Activated CD8-positive, alpha-beta memory T cell treated with anti-CD3 and anti-CD28 coated beads, Interleukin-2, amount 50 U/mL, for 48 hours (primary cell): ENCODE results near the gene MDP1.
A peak's percentile ranks its signal among the peaks of the same experiment; 100 is the strongest.

Experiments used
- DNase-seq: peaks from one replicate; pipeline ENCODE4 v3.0.0-alpha.2; 2020

The MDP1 gene

DNA sequence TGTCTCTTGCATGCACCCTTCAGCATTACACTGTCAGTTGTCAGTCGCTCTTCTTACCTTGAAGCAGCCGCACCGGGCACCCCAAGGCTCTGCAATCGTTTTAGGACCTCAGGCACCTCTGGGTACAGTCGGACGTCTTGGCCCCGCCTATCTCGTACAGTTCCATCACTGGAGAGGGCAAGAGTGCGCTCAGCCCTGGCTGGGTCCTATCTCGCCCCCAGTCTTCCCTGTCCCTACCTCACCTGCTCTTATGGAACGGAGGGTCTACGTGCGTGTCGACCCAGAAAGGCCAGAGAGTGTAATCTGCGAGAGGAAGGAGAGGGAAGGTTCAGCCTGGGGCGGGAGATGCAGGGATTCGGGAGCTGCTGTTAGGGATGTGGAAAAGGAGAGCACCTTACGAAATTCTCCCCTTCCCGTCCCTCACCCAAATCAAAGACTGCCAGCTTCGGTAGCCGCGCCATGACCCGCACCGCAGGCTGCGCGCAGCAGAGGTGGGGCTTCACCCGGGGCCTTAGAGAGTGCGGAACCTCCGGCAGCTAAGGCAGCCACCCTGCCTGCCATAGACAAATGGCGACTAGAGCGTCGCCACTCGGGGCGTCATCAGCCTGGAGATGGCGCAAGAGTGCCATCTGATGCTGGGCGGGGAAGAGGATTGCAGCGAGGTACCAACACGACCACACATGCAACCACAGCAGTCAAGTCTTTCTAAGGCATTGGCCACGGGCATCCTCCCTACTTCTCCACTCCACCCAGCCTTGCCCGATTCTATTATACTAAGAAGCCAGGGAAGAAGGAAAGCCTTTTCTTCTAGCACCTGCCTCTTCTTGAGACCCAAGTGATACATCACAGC, at the start of gene MDP1:
Gene MDP1 (minus strand): TSS at position 572 of the 850 bp plus-strand sequence. CDS start 111 bp downstream, at position 461.
- DNase-seq, result peak; percentile 89

- DNase-seq, result no peak
These were observed 48.4 kb upstream of the MDP1 start for GRCh38 chr14:24264298-24264697.

GRCh38 chr14:24263848-24264247, 48.0 kb upstream of the MDP1 start:
- no peak for DNase-seq

DNA sequence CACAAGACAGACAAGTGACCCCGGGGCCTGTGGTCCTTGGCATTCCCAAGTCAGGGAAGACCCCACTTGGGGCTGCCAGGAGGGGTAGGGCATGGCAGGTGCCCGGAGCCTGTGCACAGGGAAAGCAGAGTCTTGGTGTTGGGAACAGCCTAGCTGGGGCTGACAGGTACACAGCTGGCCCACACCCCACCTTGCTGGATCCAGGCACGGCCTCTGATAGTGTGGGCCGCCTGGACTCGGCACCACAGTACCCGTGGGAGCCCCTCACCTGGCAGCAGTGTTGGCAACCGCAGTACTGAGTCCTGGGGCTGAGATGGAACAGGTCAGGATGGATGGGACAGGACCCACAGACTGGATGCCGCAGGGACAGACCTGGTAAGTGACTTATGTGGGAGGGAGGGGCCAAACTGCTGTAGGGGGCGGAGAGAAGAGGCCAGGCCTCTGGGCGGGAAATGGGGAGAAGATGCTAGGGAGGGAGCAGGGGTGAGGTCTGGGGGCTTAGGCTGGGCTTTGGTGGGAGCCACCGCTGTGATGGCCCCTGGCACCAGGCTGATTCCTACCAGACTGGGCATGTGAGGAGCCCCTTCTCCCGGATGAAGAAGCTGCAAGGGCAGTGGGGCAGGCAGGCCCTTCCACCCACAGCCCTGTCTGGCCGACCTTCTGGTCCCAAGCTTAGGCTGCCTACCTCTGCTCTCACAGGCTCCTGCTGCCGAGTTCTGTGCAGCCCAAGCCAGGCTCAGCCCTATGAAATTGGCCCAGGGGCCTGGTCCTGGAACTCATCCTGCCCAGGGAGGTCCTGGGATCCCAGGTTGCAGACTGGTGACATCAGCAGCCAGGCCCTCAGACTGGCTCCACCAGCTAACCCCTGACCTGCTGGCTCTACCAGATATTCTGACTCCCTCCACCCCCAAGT, 47.2 kb upstream of the MDP1 start, which contains the start of gene TGM1:
Gene TGM1 (minus strand): TSS at position 357 of the 913 bp plus-strand sequence. CDS start 825 bp downstream, outside the sequence.
- DNase-seq, result no peak

DNA sequence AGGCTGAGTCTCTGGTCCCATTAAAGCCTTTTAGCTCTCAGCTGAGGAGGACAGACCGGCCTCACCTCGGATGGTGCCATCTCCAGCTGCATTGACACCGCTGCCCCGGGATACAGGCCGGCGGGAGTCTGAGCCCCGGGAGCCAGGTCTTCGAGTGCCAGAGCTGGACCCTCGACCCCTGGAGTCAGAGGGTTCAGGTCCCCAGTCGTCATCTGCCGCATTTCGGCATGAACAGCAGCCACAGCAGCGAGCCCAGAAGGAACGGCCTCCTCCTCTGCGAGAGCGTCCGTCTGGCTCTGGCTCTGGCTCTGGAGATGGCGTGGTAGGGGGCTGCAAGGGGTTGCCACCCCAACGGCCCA, 46.1 kb upstream of the MDP1 start:
- no peak for DNase-seq

DNA sequence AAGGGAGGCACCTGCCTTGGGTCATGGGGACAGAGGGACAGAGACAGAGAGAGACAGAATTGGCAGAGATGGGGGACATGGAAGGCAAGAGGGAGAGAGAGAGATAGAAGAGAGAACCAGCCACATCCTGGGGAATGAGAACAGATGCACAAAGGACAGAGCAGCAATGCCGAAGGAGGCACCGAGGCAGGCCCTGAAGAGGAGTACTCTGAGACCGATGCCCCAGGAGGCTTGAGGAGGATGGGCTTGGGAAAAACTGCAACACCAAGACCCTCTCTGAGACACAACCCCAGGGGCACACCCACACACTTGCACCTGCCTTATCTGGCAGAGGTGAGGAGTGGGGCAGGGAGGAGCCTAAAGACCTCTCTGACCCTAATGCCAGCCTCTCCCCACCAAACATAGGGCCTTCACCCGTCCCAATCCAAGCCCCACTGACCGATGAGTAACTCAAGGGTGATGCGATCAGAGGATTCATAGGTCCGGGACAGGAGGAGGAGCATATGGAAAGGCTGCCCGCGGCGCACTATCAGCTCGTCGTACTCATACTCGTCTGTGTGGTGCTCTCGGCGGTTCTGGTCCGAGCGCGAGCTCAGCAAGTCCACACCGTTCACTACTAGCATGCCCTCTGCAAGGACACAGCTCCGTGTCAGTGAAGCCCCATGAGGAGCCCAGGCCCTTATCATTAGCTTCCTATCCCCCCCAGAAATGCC, 45.5 kb upstream of the MDP1 start:
- DNase-seq, result no peak

DNA sequence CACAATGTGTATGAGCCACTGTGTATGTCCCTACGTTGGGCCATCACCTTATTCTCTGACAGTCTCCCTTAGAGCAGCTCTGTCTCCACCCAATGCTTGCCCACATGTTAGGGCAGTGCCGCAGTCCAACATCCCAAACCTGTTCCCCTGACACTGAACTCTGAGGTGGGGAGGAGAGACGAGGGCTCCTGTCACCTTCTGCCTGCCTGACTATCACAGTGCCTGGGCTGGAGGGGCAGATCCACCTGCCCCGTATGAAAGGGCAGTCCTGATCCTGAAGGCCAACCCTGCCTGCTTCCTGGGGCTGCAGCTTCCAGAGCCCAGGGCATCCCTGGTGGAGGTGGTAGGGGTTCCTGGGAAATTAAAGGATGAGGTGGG, 44.9 kb upstream of the MDP1 start:
- DNase-seq, result no peak

- DNase-seq, result no peak
These were observed 44.3 kb upstream of the MDP1 start for GRCh38 chr14:24260026-24260779.

- DNase-seq, result no peak
These were observed 43.6 kb upstream of the MDP1 start for GRCh38 chr14:24259282-24260025.

- no peak for DNase-seq
These were observed 42.8 kb upstream of the MDP1 start for GRCh38 chr14:24258548-24259265.

DNA sequence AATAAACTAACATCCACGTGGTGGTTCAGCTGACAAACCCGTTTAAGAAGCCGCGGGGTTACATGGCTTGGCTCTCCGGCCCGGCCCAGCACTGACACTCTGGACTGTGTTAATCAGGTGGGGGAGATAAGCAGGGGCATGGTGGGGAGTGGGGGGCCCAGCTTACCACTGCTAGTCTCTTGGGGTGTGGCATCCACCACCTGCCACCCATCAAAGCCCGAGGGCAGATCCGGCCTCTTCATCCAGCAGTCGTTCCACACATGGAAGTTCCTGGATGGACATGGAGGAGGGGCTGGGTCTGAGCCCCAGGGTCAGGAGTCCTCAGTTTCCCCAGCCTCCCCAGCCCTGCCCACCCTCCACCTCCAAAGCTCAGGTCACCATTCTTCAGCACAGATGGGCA, 42.3 kb upstream of the MDP1 start:
- no peak for DNase-seq

DNA sequence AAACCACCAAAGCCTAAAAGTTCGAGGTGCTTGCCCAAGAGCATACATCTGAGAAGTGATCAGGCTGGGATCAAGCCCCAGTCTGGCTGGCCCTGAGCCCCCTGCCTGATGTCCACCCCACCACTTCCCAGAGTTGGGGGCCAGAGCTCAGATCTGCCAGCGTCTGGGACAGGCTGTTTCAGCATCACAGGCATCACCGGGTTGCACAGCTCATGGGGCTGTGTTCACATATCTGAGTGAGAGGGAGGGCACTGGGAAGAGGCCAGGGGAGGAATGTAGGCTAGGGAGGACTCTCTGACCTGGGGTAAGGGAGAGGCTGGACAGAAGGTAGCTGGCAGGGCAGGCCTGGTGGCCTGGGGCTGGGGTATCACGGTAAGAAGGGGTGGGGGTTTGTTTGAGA, 41.1 kb upstream of the MDP1 start:
- DNase-seq, result no peak

- no peak for DNase-seq
These were observed 40.3 kb upstream of the MDP1 start for GRCh38 chr14:24255931-24256711.

GRCh38 chr14:24255438-24255837, 39.6 kb upstream of the MDP1 start:
- no peak for DNase-seq

DNA sequence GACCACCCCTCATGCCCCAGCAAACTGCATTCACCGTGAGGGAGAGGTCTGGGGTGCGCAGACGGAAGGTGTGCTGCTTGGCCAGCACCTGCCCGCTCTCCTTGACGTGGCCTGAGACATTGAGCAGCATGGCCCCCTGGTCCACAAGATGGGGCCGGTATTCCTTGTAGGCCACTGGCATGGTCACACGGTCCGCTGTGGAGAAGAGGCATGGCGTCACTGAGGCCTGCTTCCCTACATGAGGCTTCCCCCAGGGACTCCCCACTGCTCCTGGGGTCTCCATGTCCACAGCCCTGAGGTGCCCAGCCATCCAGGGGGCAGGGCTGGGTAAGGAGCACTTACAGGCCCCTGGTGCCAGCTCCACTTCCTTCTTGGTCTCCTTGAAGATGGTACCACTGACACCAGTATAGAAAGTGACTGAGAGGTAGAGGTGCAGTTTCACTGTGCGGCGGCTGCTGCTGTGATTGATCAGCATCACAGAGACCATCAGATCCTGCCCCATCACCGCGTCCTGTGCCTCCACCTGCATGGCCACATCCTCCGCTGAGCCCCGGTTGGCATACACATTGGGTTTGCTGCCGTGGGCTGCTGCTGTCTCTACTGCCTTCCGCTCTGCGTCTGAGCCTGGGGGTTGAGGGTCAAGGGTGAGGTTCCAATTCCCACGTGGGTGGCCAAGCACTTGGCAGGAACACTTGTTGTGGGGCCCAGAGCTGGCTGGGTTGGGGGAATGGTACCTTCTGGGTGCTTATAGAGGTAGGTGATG, 38.9 kb upstream of the MDP1 start:
- no peak for DNase-seq

- no peak for DNase-seq
These were observed 38.1 kb upstream of the MDP1 start for GRCh38 chr14:24253936-24254335.

GRCh38 chr14:24252289-24253124, 36.6 kb upstream of the MDP1 start:
- DNase-seq, result no peak

DNA sequence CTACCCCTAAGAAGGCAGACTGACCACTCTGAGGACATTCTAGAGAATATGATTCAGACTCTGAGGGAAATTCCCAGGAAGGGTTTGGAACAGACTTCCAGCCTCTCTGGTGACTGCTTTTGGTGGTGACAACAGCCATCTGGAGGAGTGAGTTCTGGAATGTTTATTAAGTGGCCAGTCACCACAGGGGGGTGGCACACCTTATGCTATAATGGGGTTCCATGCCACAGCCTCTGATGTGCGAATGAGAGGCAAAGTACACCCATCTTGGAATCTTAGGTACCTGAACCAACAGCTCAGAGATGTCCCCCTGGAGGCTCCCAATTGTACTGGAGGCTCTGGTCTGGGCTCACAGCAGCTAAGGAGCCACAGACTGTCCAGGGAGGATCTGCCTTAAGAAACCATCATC, 36.0 kb upstream of the MDP1 start:
- no peak for DNase-seq
